Liver (tissue), 2 donors: ENCODE measurements around the gene PPM1L.

Source experiments
- EGR1 ChIP-seq, 2 donors: IDR thresholded peaks; 2 replicates each; pipeline ENCODE4 v1.6.1; 2016 to 2018; ENCODE audit warnings: antibody characterized with exemption in 2 of 2, low read depth in 2 of 2
- FOXA2 ChIP-seq: IDR thresholded peaks from 2 replicates; pipeline ENCODE4 v1.6.1; 2016; ENCODE audit warnings: antibody characterized with exemption
- HNF4A ChIP-seq, 2 donors: conservative IDR thresholded peaks; 2 replicates each; pipeline ENCODE4 v1.6.1; 2016; ENCODE audit warnings: antibody characterized with exemption in 2 of 2, mild to moderate bottlenecking in 2 of 2
- HNF4G ChIP-seq: IDR thresholded peaks from 2 replicates; pipeline ENCODE4 v1.6.1; 2016; ENCODE audit warnings: antibody characterized with exemption
- donor health status: healthy.

DNA sequence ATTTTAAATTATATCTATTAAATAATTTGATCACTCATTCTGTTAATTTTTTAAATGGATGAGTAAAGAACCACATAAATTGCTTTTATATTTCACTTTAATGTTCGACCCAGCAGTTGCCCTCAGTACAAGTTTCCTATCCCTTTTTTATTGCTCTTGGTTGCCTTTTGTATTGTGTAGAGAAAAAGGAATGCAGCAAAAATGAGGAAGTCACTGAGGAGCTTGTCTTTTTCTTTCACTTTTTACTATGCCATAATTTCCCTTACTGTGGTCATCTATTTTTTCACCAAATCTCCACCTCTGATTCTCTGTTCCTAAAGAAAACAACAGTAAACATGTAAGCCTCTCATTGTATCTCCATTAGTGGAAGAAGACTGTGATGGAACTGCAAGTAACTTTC, 226.5 kb downstream of the PPM1L start:
- no peak for TF ChIP-seq FOXA2
- TF ChIP-seq HNF4G, result no peak
- TF ChIP-seq EGR1 (IDR thresholded peaks at IDR 0.05; ENCODE audit: low read depth in 2 of 2), result no peak
- TF ChIP-seq HNF4A (conservative IDR thresholded peaks at IDR 0.05), result no peak
